Testis (tissue), 2 donors: Measurements from ENCODE around the gene AQP6.

Source experiments
- CTCF ChIP-seq, 3 experiments: fragments of 450-650 bp in 2 of 3; fragments of 200-600 bp in 1 of 3; sonication (generic) in 1 of 3; IDR thresholded peaks; one replicate each; pipeline ENCODE4 v1.5.1; 2016 to 2019; ENCODE audit warnings: antibody characterized with exemption in 3 of 3, mild to moderate bottlenecking in 2 of 3, moderate library complexity in 1 of 3
- POLR2A ChIP-seq: fragments of 450-650 bp; IDR thresholded peaks from one replicate; pipeline ENCODE4 v1.6.1; 2017; ENCODE audit warnings: antibody characterized with exemption, mild to moderate bottlenecking, moderate library complexity

DNA sequence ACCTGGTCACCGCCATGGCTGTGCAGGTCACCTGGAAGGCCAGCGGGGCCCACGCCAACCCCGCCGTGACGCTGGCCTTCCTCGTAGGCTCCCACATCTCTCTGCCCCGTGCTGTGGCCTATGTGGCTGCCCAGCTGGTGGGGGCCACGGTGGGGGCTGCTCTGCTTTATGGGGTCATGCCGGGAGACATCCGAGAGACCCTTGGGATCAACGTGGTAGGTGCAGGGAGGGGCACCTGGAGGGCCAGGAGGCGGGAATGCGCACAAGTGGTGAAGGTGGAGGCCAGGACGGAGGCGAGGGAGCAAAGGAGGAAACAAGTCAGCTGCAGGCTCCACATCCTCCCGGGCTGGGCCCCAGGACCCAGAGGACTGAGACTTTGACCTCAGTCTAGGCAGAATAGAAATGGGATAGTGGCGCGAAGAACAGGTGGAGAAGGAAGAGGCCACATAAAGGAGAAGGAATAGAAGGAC lies 649 bp downstream of the AQP6 start:
- TF ChIP-seq POLR2A (no peak), CTCF (IDR thresholded peaks at IDR 0.05) (no peak)
